ENCODE results near the gene HMGB2.

DNA sequence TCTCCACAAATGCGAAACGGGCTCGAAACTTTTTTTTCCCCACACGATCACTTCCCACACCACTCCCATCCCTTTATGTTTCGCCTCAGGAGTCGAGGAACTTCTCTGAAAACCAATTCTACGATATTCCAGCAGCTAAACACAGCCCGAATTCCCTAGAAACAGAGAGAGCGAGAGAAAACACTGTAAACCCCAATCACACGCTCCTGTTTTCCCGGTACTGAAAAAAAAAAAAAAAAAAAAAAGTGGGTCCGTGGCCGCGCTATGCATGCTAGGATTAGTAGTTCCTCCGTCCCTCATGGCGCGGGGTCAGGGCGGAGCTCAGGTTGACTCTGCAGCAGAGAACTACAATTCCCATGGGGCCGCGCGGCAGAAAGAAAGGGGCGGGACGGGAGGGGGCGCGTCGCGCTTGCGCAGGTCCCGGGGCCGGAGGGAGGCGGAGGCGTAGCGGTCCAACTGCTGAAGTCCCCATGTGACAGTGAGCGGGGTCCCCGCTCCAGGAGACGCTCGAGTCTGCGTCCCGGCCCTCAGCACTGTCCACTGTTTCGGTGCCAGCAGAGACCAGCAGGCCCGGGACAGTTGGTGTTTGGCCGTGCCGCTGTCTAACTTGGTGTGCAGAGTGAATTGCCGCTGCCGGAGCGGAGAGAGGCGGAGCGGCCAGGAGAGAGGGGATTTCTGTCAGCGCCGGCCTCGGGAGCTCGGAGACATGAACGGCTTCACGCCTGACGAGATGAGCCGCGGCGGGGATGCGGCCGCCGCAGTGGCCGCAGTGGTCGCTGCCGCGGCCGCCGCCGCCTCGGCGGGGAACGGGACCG, 36.5 kb upstream of the HMGB2 start, which contains the start of gene SAP30:
- TF ChIP-seq POLR2A (IDR thresholded peaks at IDR 0.05) = peak; percentile 95
- TF ChIP-seq EP300 (IDR thresholded peaks at IDR 0.05; ENCODE audit: low read depth) = no peak

Measured in transverse colon (tissue), 1 donor.